Activated T-cell treated with anti-CD3 and anti-CD28 coated beads, Interleukin-2, amount 50 U/mL, for 48 hours (primary cell): ENCODE data around the gene PCTP.

Experiments
- DNase-seq, 2 experiments: peaks; one replicate each; pipeline ENCODE4 v3.0.0-alpha.2; 2020

The PCTP gene

DNA sequence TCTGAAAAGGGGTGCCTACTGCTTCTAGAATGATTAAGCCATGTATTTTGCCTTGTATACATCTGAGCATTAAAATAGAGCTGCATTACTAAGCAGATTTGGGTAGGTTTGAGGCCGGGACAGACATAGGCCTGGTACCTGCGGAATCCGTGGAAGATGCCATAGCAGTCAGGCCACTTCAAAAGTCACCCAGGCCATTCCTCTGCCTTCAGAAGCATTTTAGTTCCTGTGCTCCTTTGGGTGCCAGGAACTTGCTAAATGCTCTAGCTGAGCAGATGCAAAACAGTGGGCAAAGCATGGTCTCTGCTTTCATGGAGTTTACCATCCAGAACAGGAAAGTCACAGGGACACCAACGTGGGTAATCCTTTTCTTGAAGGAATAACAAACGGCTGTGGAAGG is 22.5 kb upstream of the PCTP start:
- DNase-seq: no peak

DNA sequence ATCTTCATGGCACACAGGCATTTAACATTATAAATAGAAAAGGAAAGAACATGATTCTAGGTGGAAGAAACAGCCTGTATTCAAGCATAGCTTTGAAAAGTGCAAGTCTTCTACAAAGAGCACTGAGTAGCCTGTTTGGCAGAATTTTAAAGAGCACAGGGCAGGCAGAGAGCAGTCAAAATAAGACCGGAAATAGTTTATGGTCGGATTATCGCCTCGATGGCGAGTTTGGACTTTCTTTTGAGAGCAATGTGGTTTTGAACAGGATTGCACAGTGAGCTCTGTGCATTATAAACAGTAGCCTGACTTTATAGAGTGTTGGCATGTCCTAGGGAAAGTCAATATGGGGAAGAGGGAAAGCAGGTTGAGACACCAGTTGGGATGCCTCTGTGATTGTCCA is 22.0 kb upstream of the PCTP start:
- DNase-seq: no peak

GRCh38 chr17:55729484-55729883 is 21.4 kb upstream of the PCTP start:
- no peak for DNase-seq

DNA sequence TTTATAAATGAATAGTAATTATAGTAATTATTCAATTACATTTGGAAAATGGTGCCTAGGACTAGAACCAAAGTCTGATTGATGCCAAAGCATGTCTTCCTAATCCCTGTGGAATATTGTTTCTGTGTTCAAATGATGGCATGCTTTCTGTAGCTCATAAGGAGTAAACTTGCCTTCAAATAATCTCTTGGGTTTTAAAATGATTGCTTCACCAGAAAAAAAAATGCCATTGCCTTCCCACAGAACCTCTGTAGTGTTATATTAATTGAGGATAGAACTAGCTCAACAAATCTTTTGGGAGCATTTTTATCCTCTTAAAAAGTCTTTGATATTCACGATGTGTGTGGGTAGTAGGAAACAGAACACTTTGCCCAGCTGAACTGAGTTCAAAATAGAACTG is 20.5 kb upstream of the PCTP start:
- no peak for DNase-seq

GRCh38 chr17:55730808-55731207 is 20.0 kb upstream of the PCTP start:
- DNase-seq: no peak

DNA sequence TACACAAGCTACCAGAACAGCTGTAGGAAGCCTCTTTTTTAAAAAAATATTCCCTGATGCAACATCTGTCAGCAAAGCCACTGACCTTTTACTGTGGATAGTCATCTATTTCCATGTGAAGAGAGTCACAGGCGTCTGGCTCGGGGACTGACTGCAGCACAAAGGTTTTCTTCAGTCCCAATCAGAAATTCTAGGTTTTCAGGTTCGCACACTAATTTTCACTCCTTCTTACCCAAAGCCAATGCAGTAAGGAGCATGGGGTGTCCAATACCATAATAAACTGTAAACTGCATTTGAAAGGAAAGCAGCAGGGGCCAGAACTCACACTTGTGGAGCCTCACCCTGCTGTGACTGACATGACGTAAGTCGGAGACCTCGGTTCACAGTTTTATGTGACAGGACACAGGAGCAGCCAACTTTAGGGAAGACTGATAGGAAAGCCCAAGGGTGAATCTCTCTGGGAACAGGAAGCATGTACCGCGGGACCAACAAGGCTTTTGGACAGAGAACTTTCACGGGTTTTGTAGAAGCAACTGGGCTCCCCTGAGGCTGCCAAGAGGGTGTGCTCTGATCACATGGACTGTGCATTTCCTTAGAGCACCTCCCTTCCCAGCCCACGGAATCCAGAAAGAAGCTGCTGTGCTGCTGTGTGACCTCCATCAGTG is 19.1 kb upstream of the PCTP start:
- no peak for DNase-seq

GRCh38 chr17:55734128-55734781 is 16.6 kb upstream of the PCTP start:
- DNase-seq: peak; percentile 27 to 31

GRCh38 chr17:55735731-55736405 is 15.0 kb upstream of the PCTP start:
- peak in 1 of 2 experiments; percentile 32 for DNase-seq

GRCh38 chr17:55737976-55738501 is 12.8 kb upstream of the PCTP start:
- no peak for DNase-seq

GRCh38 chr17:55740511-55741355 is 10.1 kb upstream of the PCTP start:
- DNase-seq: no peak

DNA sequence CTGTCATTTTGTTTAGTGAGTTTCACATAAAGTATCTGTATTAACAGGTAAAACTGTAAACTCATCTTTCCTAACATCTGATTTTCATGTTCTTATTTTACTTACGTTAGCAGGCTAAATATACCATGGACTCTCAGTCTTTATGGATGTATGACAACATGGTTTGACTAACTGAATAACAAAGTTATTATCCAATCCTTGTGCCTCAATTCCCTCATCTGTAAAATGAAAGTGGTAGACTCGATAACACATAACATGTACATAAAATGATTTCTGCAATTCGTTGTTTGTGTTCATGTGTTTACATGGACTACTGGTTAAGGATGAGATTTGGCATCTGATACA is 9.5 kb upstream of the PCTP start:
- no peak for DNase-seq

DNA sequence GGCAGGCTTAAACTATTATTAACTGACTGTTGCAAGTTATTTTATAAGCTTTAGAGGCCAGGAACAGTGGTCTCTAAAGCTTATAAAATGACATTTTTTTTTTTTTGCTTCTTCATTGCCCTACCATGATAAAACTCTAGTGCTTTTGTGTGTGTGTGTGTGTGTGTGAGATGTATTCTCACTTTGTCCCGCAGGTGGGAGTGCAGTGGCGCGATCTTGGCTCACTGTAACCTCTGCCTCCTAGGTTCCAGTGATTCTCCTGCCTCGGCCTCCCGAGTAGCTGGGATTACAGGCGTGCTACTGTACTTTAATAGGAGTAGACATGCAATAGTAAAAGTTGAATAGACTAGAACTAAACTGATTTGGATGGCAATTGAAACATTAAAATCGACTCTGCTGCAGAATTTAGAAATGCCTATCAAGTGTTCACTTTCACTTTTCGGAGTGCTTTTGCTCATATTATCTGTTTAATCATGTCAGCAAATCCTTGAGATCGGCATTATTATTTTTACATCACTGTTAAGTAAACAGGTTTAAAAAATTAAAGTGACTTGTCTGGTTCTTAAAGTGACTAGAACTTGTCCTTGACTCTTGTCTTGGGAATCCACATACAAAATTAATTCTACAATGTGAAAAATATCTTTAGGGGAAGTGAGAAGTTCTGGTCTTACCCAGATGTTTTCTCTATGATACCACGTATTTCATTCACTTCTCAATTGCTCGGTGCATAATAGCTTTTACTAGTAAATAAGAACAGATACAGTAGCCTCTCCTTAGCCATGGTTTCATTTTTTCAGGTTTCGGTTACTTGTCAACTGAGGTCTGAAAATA is 8.4 kb upstream of the PCTP start:
- no peak for DNase-seq

DNA sequence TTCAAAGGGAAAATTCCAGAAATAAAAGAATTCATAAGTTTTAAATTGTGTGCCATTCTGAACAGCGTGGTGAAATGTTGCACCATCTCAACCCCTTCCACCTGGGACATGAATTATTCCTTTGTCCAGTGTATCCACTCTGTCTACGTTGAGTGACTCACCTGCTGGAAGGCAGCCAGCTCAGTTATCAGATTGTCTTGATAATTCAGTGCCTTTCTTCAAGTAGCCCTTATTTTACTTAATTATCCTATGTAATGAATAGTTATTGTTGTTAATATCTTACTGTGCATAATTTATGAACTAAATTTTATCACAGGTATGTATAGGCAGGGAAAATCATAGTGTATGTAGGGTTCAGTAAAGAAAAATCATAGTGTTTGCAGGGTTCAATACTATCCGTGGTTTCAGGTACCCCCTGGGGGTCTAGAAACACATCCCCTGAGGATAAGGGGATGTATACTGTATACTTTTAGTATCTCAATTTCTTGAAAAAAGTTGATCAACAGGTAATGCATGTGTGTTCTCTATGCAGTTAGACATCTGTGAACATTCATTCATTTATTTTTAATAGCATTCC is 7.7 kb upstream of the PCTP start:
- no peak for DNase-seq

DNA sequence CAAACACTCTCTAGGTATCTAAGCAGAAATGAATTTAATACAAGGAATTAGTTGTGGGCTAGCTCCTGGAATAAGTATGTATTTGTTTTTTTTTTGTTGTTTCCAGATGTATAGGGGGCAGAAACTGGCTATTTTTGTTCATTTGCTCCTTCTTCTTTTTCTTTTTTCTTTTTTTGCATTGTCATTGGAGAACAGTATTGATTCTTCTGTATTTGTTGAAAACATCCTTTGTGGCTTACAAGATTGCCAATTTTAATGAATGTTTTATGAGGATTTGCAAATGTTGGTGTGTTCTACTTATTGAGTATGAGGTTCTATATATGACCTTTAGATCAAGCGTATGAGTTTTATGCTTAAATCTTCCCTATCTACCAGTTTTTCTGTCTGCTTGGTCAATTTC is 5.6 kb upstream of the PCTP start:
- no peak for DNase-seq

GRCh38 chr17:55746466-55746865 is 4.4 kb upstream of the PCTP start:
- no peak for DNase-seq

DNA sequence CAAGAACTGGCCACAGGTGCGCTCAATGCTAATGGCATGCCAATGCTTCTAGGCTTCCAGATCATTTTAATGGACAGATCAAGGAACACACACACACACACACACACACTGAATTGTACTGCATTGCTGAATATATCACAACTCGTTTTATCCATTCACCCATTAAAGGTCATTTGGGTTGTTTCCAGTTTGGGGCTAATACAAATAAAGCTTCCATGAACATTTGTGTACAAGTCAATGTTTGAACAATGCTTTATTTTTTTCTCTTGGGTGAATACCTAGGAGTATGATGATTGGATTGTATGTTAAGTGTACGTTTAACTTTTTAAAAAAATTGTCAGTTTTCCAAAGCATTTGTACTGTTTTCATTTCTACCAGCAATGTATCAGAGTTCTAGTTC is 3.6 kb upstream of the PCTP start:
- no peak for DNase-seq

GRCh38 chr17:55748841-55749240 is 2.0 kb upstream of the PCTP start:
- no peak for DNase-seq

DNA sequence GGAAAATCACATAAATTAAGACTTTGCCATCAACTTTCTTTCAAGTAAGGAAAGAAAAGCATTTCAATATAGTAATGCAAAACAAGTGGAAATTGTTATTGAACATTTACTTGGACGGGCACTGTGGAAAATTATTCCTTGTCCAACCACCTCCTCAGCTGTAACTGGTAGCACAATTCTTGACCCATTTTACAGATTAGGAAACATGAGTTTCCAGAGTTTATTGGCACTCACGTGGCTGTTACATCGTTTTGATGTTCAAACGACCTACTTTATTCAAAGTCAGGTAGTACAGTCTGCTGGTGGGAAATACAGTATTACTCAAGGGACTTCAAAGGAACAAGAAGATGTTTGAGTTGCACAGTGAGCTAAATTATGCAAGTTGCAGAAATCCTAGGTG is 866 bp upstream of the PCTP start:
- DNase-seq: no peak

DNA sequence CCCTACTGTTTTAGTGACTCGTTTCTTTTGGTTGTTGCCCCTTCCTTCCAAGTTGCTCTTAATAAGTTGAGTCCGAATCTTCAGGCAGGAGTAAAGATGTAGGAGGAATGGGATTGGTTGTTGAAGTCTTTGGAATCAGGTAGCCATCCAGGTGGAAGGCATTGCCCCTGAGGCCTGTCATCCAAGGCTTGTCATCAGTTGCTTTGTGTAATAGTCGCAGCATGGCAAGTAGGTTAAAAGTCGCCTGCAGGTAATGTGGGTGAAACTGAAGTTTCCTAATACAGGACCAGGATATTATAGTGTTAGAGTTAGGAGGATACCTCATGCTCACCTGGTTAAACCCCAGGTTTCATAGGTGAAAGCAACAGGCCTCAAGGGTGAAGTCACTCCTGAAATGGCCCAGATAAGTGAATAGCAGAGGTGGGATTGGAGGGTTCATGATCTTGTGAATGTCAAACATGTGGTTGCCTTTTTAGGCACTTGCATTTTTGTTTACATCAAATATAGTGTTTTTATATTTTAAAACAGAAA is 934 bp downstream of the PCTP start:
- DNase-seq: no peak

- DNase-seq: no peak
These were observed 5.8 kb downstream of the PCTP start for GRCh38 chr17:55756689-55757088.

DNA sequence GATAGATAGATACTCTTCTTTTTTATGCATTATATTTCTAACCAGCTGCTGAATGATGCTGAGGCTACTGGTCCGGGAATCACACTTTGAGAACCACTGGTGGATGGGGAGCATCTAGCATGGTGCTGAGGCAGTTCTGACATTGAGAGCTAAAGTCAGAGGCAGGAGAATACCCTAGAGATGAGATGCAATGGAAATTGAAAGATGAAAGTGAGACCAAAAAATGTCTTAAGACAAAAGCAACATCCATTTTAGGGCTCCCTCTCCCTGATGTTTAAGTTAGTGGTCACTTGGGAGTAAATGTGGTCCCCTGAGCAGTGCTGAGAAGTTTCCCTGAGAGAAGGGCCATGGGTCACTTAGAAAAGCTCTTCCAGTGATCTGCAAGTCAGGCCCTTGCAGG is 6.8 kb downstream of the PCTP start:
- no peak for DNase-seq

DNA sequence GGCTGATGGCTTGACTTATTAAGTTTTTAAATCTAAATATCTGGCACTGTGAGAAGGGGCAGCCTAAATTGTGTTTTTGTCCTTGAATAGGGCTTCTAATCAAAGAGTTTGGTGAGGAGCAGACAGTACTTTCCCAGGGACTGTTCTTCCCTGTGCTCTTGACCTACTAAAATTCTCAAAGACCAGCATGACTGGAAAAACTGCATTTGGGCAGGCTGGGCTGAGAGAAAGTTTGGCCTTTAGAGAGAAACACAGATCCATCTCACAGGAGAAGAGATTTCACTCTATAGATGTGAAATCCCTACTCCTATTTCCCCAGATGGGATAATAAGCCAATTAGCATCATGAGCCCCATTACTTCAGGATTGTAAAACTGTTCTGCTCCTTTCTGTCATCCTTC is 7.3 kb downstream of the PCTP start:
- DNase-seq: no peak
